Effector memory CD8-positive, alpha-beta T cell (primary cell): ENCODE measurements around the gene KIAA1328.

Experiments
- ATAC-seq: fragments of 150-1000 bp; cut with Tn5 transposase; replicated peaks from 2 replicates; pipeline ENCODE4 v1.10.0; 2021; ENCODE audit warnings: mild to moderate bottlenecking, moderate library complexity
- DNase-seq, 3 experiments: peaks; one replicate each; pipeline ENCODE4 v3.0.0; 2021
- H3K27ac Mint-ChIP-seq, 2 donors: one replicate each; pipeline ENCODE4 v1.8.0; 2022; ENCODE audit warnings: mild to moderate bottlenecking in 2 of 2, mixed read lengths in 2 of 2, moderate library complexity in 2 of 2
- H3K27me3 Mint-ChIP-seq, 2 donors: one replicate each; pipeline ENCODE4 v1.8.0; 2022; ENCODE audit warnings: mixed read lengths in 2 of 2
- H3K36me3 Mint-ChIP-seq: one replicate; pipeline ENCODE4 v1.8.0; 2022; ENCODE audit warnings: mild to moderate bottlenecking, moderate library complexity, mixed read lengths; ENCODE audit not compliant: insufficient read depth
- H3K4me1 Mint-ChIP-seq, 2 donors: one replicate each; pipeline ENCODE4 v1.8.0; 2022; ENCODE audit warnings: low read depth in 2 of 2, mixed read lengths in 2 of 2
- H3K4me3 Mint-ChIP-seq, 2 donors: one replicate each; pipeline ENCODE4 v1.8.0; 2022; ENCODE audit warnings: mild to moderate bottlenecking in 2 of 2, mixed read lengths in 2 of 2, moderate library complexity in 2 of 2
- H3K9me3 Mint-ChIP-seq, 2 donors: one replicate each; pipeline ENCODE4 v1.8.0; 2022; ENCODE audit warnings: mixed read lengths in 2 of 2

Gene KIAA1328

DNA sequence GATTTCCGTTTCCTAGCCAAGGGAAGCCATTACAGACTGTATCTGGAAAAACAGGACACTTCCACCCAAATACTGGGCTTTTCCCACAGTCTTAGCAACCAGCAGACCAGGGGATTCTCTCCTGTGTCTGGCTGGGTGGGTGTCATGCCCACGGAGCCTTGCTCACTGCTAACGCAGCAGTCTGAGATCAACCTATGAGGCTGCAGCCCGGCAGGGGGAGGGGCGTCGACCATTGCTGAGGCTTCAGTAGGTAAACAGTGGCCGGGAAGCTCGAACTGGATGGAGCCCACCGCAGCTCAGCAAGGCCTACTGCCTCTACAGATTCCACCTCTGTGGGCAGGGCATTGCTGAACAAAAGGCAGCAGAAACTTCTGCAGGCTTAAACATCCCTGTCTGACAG, 131.1 kb downstream of the KIAA1328 start:
- Mint-ChIP-seq H3K4me3 (no peak overlapping the region), H3K27me3 (no peaks in the 10 kb centered on the region), H3K4me1 (no peaks in the 10 kb centered on the region), H3K36me3 (peaks cover 6% of the 10 kb centered on the region), H3K9me3 (peaks cover 4 to 7% of the 10 kb centered on the region in 2 donors), H3K27ac (no peak overlapping the region)
- DNase-seq, result no peak
- ATAC-seq, result no peak

DNA sequence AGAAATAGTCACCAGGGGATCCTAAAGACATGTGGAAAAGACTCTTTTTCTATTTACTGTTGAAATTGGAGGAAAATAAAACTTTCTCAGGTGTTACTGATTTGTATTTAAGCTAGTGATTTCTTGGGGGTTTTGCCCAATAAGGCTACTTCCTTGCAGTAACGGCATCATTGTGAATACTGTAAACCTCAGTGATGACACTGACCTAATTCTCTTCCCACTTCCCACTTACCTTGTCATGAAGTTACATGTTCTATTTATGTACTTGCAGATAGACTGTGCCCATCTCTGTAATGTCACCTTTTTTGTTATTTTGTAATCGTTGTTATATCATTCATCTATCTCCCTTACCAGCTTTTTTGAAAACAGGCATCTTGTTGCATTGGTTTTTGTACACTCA, 134.5 kb downstream of the KIAA1328 start:
- Mint-ChIP-seq H3K27ac (no peak overlapping the region), H3K4me3 (no peak overlapping the region), H3K9me3 (peaks cover 11 to 35% of the 10 kb centered on the region in 2 donors), H3K27me3 (no peaks in the 10 kb centered on the region), H3K36me3 (no peaks in the 10 kb centered on the region), H3K4me1 (no peaks in the 10 kb centered on the region)
- no peak for DNase-seq
- ATAC-seq, result no peak

DNA sequence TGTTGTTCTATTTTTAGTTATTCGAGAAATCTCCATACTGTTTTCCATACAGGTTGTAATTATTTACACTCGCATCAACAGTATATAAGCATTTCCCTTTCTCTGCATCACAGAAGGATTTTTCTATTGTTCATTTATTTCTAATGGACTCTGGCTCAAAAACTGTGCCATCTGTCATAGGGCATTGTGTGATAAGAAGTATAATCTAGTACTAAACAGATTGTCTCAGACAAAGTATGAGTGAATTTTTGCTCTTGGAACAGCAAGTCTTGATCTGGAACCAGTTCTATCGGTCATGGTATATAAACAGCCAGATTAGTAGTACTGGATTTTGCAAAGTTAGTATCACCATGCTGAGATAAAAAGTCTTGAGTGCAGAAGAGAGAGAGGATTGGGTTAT, 145.8 kb downstream of the KIAA1328 start:
- no peak overlapping the region for H3K27ac Mint-ChIP-seq
- no peak overlapping the region for H3K4me3 Mint-ChIP-seq
- ATAC-seq, result no peak
- no peak for DNase-seq
- H3K27me3 Mint-ChIP-seq, result no peaks in the 10 kb centered on the region
- peaks cover 4 to 18% of the 10 kb centered on the region in 2 donors for H3K9me3 Mint-ChIP-seq
- no peaks in the 10 kb centered on the region for H3K36me3 Mint-ChIP-seq
- H3K4me1 Mint-ChIP-seq, result no peaks in the 10 kb centered on the region

DNA sequence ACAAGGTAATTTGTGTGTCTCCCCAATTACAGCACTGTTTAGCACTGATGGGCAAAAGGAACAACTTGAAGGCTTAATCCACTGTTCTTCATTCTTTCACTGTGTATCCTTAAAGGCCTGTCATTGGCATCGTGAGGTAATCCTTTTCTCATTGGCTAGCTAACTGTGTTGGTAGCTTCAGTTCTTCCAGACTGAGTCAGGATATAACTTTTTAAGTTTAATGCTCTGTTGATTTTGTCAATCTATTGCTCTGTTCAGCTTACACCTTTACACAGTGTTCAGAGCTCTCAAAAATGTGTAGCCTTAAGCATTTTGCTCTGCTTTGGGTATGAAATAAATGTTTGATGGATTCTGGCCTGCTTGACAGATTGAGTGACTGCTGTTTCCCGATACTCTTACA, 148.2 kb downstream of the KIAA1328 start:
- no peaks in the 10 kb centered on the region for H3K27me3 Mint-ChIP-seq
- no peaks in the 10 kb centered on the region for H3K36me3 Mint-ChIP-seq
- DNase-seq (no peak), ATAC-seq (no peak)
- H3K4me1 Mint-ChIP-seq, result no peaks in the 10 kb centered on the region
- H3K9me3 Mint-ChIP-seq, result peaks cover 4 to 6% of the 10 kb centered on the region in 2 donors
- no peak overlapping the region for H3K27ac Mint-ChIP-seq
- H3K4me3 Mint-ChIP-seq, result no peak overlapping the region

DNA sequence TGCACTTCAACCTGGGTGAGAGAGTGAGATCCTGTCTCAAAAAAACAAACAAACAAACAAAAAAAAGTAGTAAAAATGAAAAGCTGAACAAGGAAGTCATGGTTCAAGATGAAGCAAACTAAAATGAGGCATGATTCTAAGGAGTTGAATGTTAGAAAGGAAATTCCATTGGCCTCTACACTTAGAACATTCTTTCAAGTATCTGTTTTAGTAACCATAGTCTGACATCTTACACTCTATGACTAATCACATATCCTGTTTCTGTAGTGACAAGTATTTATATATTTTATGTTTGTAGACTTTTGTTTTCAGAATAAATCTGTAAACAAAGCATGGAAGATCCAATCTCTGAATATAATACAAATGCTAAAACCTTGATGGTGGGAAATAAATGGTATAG, 164.1 kb downstream of the KIAA1328 start:
- Mint-ChIP-seq H3K27me3 (no peaks in the 10 kb centered on the region), H3K4me3 (no peak overlapping the region), H3K9me3 (no peaks in the 10 kb centered on the region), H3K27ac (no peak overlapping the region), H3K36me3 (no peaks in the 10 kb centered on the region), H3K4me1 (no peaks in the 10 kb centered on the region)
- ATAC-seq, result no peak
- no peak for DNase-seq

DNA sequence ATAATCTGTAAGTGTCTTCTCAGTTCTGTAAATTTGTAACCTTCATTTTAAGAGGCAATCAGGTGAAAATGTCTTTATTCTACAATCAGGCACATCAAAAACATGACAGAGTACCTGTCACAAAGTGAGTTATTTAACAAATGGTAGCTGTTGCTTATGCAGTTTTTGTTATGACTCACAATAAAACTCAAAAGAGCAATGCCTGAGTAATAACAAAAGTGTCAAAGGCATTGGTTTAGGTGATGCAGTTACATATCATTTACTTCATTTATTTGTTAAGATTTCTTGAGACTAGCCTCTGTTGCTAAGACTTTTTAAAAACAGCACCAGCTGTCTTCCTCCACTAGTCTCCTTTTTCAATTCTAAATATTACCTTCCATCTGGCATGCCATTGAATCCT, 177.8 kb downstream of the KIAA1328 start:
- Mint-ChIP-seq H3K36me3 (no peaks in the 10 kb centered on the region), H3K9me3 (peaks cover 4 to 9% of the 10 kb centered on the region in 2 donors), H3K4me3 (no peak overlapping the region), H3K27me3 (no peaks in the 10 kb centered on the region), H3K27ac (no peak overlapping the region), H3K4me1 (no peaks in the 10 kb centered on the region)
- DNase-seq (no peak), ATAC-seq (no peak)

DNA sequence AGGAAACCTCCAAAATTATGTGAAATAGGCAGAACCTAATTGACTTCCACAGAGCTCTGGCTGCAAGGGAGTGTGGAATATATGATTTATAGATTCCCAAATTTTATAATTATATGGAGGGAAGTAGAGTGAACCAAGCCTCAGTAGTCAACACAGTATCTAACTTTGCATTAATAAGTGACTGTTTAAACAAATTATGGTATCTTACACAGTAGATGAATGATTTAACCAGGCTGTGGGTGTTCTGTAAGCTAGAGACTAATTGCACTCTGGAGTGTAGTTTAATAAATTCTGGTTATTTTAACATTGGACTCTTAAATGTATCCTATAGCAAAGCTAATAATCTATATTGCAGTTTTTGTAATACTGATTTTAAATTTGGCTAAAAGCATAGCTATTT, 183.5 kb downstream of the KIAA1328 start:
- peaks cover 0 to 3% of the 10 kb centered on the region in 2 donors for H3K4me1 Mint-ChIP-seq
- no peak overlapping the region for H3K27ac Mint-ChIP-seq
- H3K36me3 Mint-ChIP-seq, result no peaks in the 10 kb centered on the region
- DNase-seq (no peak), ATAC-seq (no peak)
- no peak overlapping the region for H3K4me3 Mint-ChIP-seq
- H3K27me3 Mint-ChIP-seq, result no peaks in the 10 kb centered on the region
- peaks cover 4 to 14% of the 10 kb centered on the region in 2 donors for H3K9me3 Mint-ChIP-seq

DNA sequence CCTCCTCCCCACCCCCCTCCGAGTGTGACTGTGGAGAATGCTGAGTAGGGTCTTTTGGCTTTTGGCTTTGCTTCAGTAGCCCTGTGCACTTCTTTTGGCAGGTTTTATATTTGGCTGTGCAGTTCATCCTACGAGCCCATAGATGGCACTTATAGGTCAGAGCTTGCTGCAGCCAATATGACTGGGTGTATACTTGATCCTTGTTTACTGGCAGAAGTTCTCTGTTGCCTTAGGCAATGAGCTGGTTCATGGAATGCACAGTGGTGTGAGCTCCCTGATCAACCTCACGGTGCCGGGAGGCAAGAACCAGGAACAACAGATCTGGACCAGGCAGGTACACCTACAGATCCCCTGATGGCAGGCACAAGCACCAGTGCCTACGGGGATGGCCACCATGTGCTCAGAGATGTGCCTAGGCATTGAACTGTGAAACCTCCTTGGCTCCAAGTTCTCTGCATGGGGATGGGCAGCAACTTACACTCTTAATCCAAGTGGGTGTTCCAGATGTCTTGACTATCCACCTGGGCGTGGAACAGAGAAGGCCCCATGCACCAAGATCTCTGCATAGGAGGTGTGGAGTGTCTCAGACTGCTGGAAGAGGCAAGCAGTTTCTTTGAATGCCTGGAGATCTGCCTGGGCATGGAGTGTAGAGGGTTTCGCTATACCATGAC, 190.4 kb downstream of the KIAA1328 start:
- Mint-ChIP-seq H3K36me3 (no peaks in the 10 kb centered on the region), H3K4me1 (peaks cover 0 to 2% of the 10 kb centered on the region in 2 donors), H3K9me3 (peaks cover 6 to 11% of the 10 kb centered on the region in 2 donors), H3K27me3 (no peaks in the 10 kb centered on the region), H3K27ac (no peak overlapping the region), H3K4me3 (no peak overlapping the region)
- no peak for DNase-seq
- no peak for ATAC-seq

DNA sequence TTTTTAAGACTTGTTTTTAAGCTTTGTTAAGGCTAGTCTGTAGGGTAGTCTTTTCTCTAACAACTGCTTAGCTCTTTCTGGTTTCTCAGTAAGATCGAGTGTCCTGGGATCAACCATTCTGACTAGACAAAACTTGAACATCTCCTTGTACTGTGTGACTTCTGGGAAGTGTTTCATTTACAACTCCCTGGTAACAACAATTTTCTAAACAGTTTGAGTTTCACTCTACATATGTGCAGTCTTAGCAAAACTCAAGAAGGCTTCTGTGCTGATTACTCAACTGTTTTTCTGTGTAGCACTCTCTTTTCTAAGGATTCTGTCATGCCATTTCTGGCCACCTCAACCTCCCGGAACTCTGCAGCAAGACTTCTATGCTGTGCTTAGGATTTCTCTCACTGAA, 204.5 kb downstream of the KIAA1328 start:
- Mint-ChIP-seq H3K4me1 (no peaks in the 10 kb centered on the region), H3K27ac (no peak overlapping the region), H3K36me3 (no peaks in the 10 kb centered on the region), H3K9me3 (peaks cover 6 to 13% of the 10 kb centered on the region in 2 donors), H3K27me3 (no peaks in the 10 kb centered on the region), H3K4me3 (no peak overlapping the region)
- ATAC-seq (no peak), DNase-seq (no peak)

DNA sequence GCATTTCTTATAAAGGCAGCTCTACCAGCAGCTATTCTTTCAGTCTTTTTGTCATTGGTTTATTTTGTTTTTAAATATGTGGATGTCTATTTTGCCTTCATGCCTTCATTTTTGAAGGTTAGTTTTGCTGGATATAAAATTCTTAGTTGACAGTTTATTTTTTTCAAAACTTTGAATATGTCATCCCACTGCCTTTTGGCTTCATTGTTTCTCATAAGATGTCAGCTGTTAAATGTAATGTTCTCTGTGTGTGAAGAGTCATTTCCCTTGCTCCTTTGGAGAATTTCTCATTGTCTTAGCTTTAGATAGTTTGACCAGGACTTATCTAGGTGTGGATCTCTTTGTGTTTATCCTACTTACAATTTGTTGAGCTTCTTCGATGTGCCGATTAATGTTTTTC, 213.5 kb downstream of the KIAA1328 start:
- Mint-ChIP-seq H3K9me3 (peaks cover 10 to 24% of the 10 kb centered on the region in 2 donors), H3K4me1 (no peaks in the 10 kb centered on the region), H3K4me3 (no peak overlapping the region), H3K27ac (no peak overlapping the region), H3K36me3 (no peaks in the 10 kb centered on the region), H3K27me3 (no peaks in the 10 kb centered on the region)
- ATAC-seq, result no peak
- no peak for DNase-seq

DNA sequence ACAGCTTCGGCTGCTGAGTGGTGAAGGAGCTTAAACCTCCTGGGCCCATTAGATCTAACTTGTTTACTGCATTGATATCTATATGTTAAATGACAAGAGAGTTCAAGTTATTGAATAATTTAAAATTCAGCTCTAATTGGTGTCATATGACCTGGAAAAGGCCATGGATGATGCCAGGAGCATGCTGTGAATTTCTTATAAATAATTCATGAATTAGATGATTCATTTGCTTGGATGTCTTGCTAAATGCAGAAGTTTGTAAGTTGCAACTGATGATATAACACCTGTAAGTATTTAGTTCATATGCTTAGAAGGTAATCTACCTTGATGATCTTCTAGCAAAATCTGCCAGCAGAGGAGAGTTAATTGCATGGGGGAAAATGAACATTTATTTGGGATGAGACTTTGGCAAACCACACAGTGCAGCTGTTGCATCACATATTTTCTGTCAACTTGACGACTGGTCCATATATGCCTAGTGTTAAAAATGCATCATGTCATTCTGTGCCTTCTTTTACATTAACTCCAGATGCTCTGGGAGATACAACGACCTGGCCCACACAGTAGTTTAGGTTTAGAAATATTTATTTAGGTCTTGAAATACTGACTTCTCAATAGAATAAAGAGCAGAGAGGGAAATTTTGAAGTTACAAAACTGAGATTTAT, 226.3 kb downstream of the KIAA1328 start:
- Mint-ChIP-seq H3K27me3 (no peaks in the 10 kb centered on the region), H3K9me3 (peaks cover 0 to 6% of the 10 kb centered on the region in 2 donors), H3K4me3 (no peak overlapping the region), H3K4me1 (no peaks in the 10 kb centered on the region), H3K27ac (no peak overlapping the region), H3K36me3 (no peaks in the 10 kb centered on the region)
- DNase-seq (no peak), ATAC-seq (no peak)

DNA sequence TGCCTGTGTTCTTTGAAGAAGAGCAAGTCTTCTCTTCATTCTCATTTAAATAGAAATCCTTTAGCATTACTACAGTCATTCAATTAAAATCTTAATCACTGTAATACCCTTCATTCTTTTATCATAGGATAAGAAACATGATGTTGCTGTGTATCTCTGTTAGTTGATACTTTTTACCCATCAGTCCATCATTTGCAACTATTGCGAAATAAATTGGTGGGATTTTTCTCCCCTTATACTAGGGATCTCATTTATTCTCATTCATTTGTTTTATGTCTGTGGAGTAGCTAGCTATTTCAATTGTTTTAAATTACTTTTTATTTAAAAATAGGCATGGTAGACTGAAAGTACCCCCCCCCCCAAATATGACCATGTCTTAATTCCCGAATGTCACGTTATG, 235.3 kb downstream of the KIAA1328 start:
- Mint-ChIP-seq H3K36me3 (peaks cover 8% of the 10 kb centered on the region), H3K4me3 (no peak overlapping the region), H3K27ac (no peak overlapping the region), H3K4me1 (no peaks in the 10 kb centered on the region), H3K27me3 (no peaks in the 10 kb centered on the region), H3K9me3 (no peaks in the 10 kb centered on the region)
- ATAC-seq (no peak), DNase-seq (no peak)

DNA sequence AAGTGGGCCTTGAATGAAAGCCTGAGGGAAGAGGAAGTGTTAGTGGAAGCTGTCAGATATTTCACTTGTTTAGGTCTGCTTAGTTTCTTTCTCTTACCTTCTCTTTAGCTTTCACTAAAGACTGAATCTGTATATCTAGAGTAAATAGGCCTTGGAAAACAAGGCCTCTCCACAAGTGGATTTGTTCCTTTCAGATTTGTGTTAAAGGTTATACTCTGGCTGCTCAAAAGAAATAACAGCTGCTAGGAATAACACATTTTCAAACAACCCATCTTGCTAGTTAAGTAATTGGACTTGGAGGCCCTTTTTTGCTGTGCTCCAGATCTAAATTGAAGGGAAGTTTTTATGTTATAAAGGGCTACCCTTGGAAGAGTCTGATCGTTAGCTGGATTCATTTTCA, 236.3 kb downstream of the KIAA1328 start:
- Mint-ChIP-seq H3K27me3 (no peaks in the 10 kb centered on the region), H3K9me3 (peaks cover 0 to 7% of the 10 kb centered on the region in 2 donors), H3K4me3 (no peak overlapping the region), H3K4me1 (no peaks in the 10 kb centered on the region), H3K36me3 (peaks cover 12% of the 10 kb centered on the region), H3K27ac (no peak overlapping the region)
- no peak for DNase-seq
- ATAC-seq, result no peak

DNA sequence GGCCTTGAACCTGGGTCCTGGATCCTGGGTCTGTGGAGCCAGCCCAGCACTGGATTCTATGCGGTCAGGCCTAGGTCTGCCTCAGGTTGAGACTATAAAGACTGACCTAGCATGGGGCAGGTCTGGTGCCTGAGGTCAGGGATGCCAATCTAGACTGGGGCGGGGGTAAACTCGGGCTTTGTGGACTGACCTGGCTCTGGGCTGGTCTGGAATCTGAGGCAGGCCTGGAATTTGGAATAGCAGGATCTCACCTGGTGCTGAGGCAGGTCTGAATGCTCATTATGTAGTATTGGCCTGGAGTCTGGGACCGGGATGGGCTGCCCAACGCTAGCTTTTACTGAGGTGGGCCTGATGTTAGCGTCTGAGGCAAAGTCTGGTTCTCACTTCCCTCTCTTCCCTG, 256.0 kb downstream of the KIAA1328 start:
- Mint-ChIP-seq H3K4me3 (no peak overlapping the region), H3K9me3 (no peaks in the 10 kb centered on the region), H3K4me1 (peaks cover 0 to 9% of the 10 kb centered on the region in 2 donors), H3K27ac (no peak overlapping the region), H3K27me3 (no peaks in the 10 kb centered on the region), H3K36me3 (peaks cover 4% of the 10 kb centered on the region)
- DNase-seq, result no peak
- no peak for ATAC-seq
